Endothelial cell of umbilical vein (primary cell): ENCODE results near the gene CST3. TPM values are rescaled to one million over a fixed set of nuclear protein-coding genes. Genes with fewer than 3 reads are reported as not detected.

Experiments
- BruUV-seq: library from RNA; stranded (reverse); fragments of 400-500 nt; replicated peaks from 2 replicates; lab custom pipeline; 2021; lab: Mats Ljungman, UMichigan
- CTCF ChIA-PET: fragments of 300-600, 350-600 bp; sonication (Branson Sonifier 250); formaldehyde crosslinking; loops from one replicate; lab custom pipeline; 2021; ENCODE audit warnings: antibody characterized with exemption, inconsistent platforms; lab: Charles Lee
- POLR2A ChIA-PET: fragments of 300-600, 350-600 bp; sonication (Branson Sonifier 250); formaldehyde crosslinking; loops from one replicate; lab custom pipeline; 2021; ENCODE audit warnings: antibody characterized with exemption, inconsistent platforms; lab: Charles Lee
- DNase-seq: peaks from one replicate; pipeline ENCODE4 v3.0.0-alpha.2; 2011; ENCODE audit warnings: low read depth, low spot score
- FAIRE-seq: peaks from 2 replicates; lab custom pipeline; 2011; peaks lifted over from hg19 to GRCh38; lab: Jason Lieb, UNC
- H2AFZ ChIP-seq: 2 replicates; pipeline ENCODE4 v1.6.0; 2012; ENCODE audit warnings: low read depth, low read length, control low read depth, inconsistent platforms
- H3K27ac ChIP-seq: 2 replicates; pipeline ENCODE4 v1.5.1; 2011; ENCODE audit warnings: low read depth, mild to moderate bottlenecking, control low read depth, low read length, moderate library complexity; ENCODE audit not compliant: insufficient read depth
- H3K27me3 ChIP-seq, 2 experiments: 2 replicates each; pipeline versions ENCODE4 v1.6.0 to v1.6.1; 2011; ENCODE audit warnings: low read length in 2 of 2, mixed read lengths in 1 of 2; ENCODE audit not compliant: control insufficient read depth in 2 of 2, insufficient read depth in 2 of 2
- H3K36me3 ChIP-seq, 2 experiments: 2 replicates in 1 of 2; 3 replicates in 1 of 2; pipeline ENCODE4 v1.5.1; 2011; ENCODE audit warnings: low read length in 2 of 2, mild to moderate bottlenecking in 1 of 2, moderate library complexity in 1 of 2; ENCODE audit not compliant: control insufficient read depth in 2 of 2, insufficient read depth in 2 of 2; ENCODE audit errors: extremely low read depth in 1 of 2
- H3K4me1 ChIP-seq: 3 replicates; pipeline ENCODE4 v1.5.1; 2011; ENCODE audit warnings: mild to moderate bottlenecking, low read length; ENCODE audit not compliant: control insufficient read depth, insufficient read depth; ENCODE audit errors: extremely low read depth
- H3K4me2 ChIP-seq: 2 replicates; pipeline ENCODE4 v1.6.1; 2011; ENCODE audit warnings: low read length, control low read depth, mixed read lengths; ENCODE audit not compliant: insufficient read depth
- H3K4me3 ChIP-seq, 3 experiments: fragments of 200-600 bp in 1 of 3; sonication (generic), shearing (Covaris generic) in 1 of 3; replicated peaks in 1 of 3; 2 replicates each; pipeline ENCODE4 v1.5.1; 2011 to 2016; ENCODE audit warnings: control low read depth in 3 of 3, low read length in 3 of 3, mild to moderate bottlenecking in 2 of 3, inconsistent platforms in 1 of 3, low read depth in 1 of 3, moderate library complexity in 1 of 3; ENCODE audit not compliant: insufficient read depth in 1 of 3
- H3K79me2 ChIP-seq: 2 replicates; pipeline ENCODE4 v1.6.0; 2012; ENCODE audit warnings: low read length, inconsistent platforms; ENCODE audit not compliant: control insufficient read depth, insufficient read depth
- H3K9ac ChIP-seq: replicated peaks from 2 replicates; pipeline ENCODE3; 2011; ENCODE audit warnings: low read length, control low read depth; ENCODE audit not compliant: insufficient read depth; ENCODE audit errors: extremely low read depth
- H3K9me1 ChIP-seq: replicated peaks from 3 replicates; pipeline ENCODE4 v1.6.0; 2011; ENCODE audit warnings: mild to moderate bottlenecking, low read length; ENCODE audit not compliant: control insufficient read depth, insufficient read depth; ENCODE audit errors: extremely low read depth
- H3K9me3 ChIP-seq: replicated peaks from 2 replicates; pipeline ENCODE4 v1.5.1; 2012; ENCODE audit warnings: low read length, inconsistent platforms; ENCODE audit not compliant: control insufficient read depth, insufficient read depth
- H4K20me1 ChIP-seq: replicated peaks from 2 replicates; pipeline ENCODE3; 2011; ENCODE audit warnings: mild to moderate bottlenecking, low read length; ENCODE audit not compliant: control insufficient read depth, insufficient read depth; ENCODE audit errors: extremely low read depth
- CTCF ChIP-seq, 2 donors: IDR thresholded peaks; 1 replicate in 1 of 2; 2 replicates in 1 of 2; pipeline ENCODE4 v1.5.1; 2011; ENCODE audit warnings: low read length in 2 of 2, mild to moderate bottlenecking in 2 of 2, moderate library complexity in 2 of 2, control low read depth in 1 of 2, inconsistent platforms in 1 of 2, low read depth in 1 of 2; ENCODE audit not compliant: insufficient read depth in 1 of 2; ENCODE audit errors: extremely low read depth in 1 of 2
- EZH2 ChIP-seq: IDR thresholded peaks from 2 replicates; pipeline ENCODE4 v1.6.1; 2012; ENCODE audit warnings: borderline replicate concordance, low read depth, mild to moderate bottlenecking, moderate library complexity, low read length, inconsistent platforms; ENCODE audit not compliant: severe bottlenecking
- FOS ChIP-seq: IDR thresholded peaks from 2 replicates; pipeline ENCODE4 v1.6.1; 2011; ENCODE audit warnings: mild to moderate bottlenecking, low read length, moderate library complexity, borderline replicate concordance; ENCODE audit not compliant: insufficient read depth
- GATA2 ChIP-seq: IDR thresholded peaks from 2 replicates; pipeline ENCODE4 v1.7.0; 2011; ENCODE audit warnings: low read depth, mild to moderate bottlenecking, moderate library complexity, mixed read lengths, low read length; ENCODE audit not compliant: insufficient read length, insufficient read depth
- JUN ChIP-seq: IDR thresholded peaks from 2 replicates; pipeline ENCODE4 v1.6.1; 2011; ENCODE audit warnings: borderline replicate concordance, low read depth; ENCODE audit not compliant: insufficient read length, insufficient read depth
- MAX ChIP-seq: IDR thresholded peaks from 2 replicates; pipeline ENCODE4 v1.6.1; 2011; ENCODE audit not compliant: insufficient read depth, insufficient read length
- MYC ChIP-seq: IDR thresholded peaks from one replicate; pipeline ENCODE4 v1.6.1; 2011; ENCODE audit warnings: mild to moderate bottlenecking, low read depth, low read length
- POLR2A ChIP-seq: IDR thresholded peaks from 2 replicates; pipeline ENCODE4 v1.6.1; 2012; ENCODE audit warnings: low read depth, mild to moderate bottlenecking, control low read depth, low read length
- POLR2AphosphoS5 ChIP-seq: IDR thresholded peaks from 2 replicates; pipeline ENCODE4 v1.6.1; 2012; ENCODE audit warnings: low read depth, mild to moderate bottlenecking, control low read depth, low read length, moderate library complexity; ENCODE audit not compliant: insufficient read depth
- dilution Hi-C: fragments of 300-500 bp; cut with MboI; formaldehyde crosslinking; loops from one replicate; pipeline ENCODE4 v1.15.0; 2019; ENCODE audit warnings: low sequenced_read_pairs; ENCODE audit not compliant: extremely low pct_ligation_motif_present
- intact Hi-C: fragments of 100-400 bp; cut with micrococcal nuclease; formaldehyde crosslinking; loops from one replicate; pipeline ENCODE4 v1.10.0; 2022
- polyA plus RNA-seq, 4 experiments: library from polyadenylated mRNA; depleted of rRNA in 3 of 4; stranded (reverse) in 3 of 4; unstranded in 1 of 4; fragments of >200 nt; gene quantifications; 2 replicates each; pipeline versions ENCODE4 v1.2.1 to v1.2.3, GENCODE V29; 2011 to 2012; ENCODE audit warnings: missing spikeins in 1 of 4
- total RNA-seq: library from RNA; stranded (reverse); gene quantifications from 2 replicates; pipeline ENCODE4 v1.2.3, GENCODE V29; 2021

CST3 gene
- total and polyA plus RNA-seq, 2 donors (not counting 3 experiments of a cell fraction or from before 2014, with no cell fraction given), result 251 to 479 TPM

- Histone ChIP-seq H3K9me1 (no peaks in the 10 kb centered on the region), H3K9ac (no peak overlapping the region), H2AFZ (peak overlapping the region; percentile 9), H3K27ac (peak overlapping the region; percentile 45), H3K4me2 (no peak overlapping the region), H3K79me2 (no peaks in the 10 kb centered on the region), H3K4me1 (peaks cover 21% of the 10 kb centered on the region), H4K20me1 (no peaks in the 10 kb centered on the region), H3K4me3 (no peak overlapping the region), H3K9me3 (no peaks in the 10 kb centered on the region), H3K36me3 (peaks cover 0 to 9% of the 10 kb centered on the region in 2 experiments), H3K27me3 (no peaks in the 10 kb centered on the region)
- ChIA-PET CTCF (interaction anchor here (1.7 kb wide), 1 partner anchor 8 kb away, joined by 5 read pairs; the partner anchor contains the start of gene CST3), POLR2A (interaction anchor here (0.7 to 1.7 kb wide), 2 partner anchors 8 to 9 kb away, joined by 3 to 5 read pairs; partner anchors contain the start of gene CST3)
- intact Hi-C loops, result loop anchor here (1.0 to 5.0 kb wide), 2 partner anchors 8 to 277 kb away; partner anchors contain the start of genes CST3 and NXT1
- DNase-seq (peak; percentile 86), FAIRE-seq (peak; percentile 96)
- no TSS peak for BruUV-seq
- TF ChIP-seq MAX (no peak), POLR2A (no peak), MYC (no peak), JUN (peak; percentile 24), GATA2 (no peak), EZH2 (no peak), FOS (peak; percentile 70), POLR2AphosphoS5 (peak; percentile 57), CTCF (IDR thresholded peaks at IDR 0.05; ENCODE audit: extremely low read depth in 1 of 2, insufficient read depth in 1 of 2, low read depth in 1 of 2, low read length in 2 of 2) (no peak)
- dilution Hi-C loops, result no loop called here
Observed at GRCh38 chr20:23629017-23629541, 8.7 kb downstream of the CST3 start.
